AML-193 (cell line): ENCODE results near the gene FAM209B.
"Not testable (repeated sequence)": the region's sequence is repeated elsewhere in the genome, so short reads cannot be mapped to it uniquely, and the experiment has no call there.

Source experiments
- DNase-seq, 2 experiments: peaks; one replicate each; lab custom pipeline; 2025; lab: John Stamatoyannopoulos, UW

FAM209B gene

DNA sequence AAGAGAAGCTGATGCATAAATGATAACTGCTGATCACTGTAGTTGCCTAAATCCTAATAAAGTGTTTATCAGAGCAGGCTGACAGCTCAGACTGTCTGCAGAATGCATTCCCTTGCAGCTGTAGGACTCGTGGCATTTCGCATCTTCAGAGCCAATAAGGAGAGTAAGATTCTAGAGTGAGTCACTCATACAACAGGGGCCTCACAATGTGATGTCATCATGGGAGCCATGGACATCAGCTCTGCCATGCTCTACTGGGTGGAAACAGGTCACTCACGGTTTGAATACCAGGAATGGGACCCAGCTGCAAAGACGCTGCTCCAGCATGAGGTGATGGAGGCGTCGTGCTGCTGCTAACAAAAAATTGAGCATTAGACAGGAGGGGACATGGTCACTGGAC is 7.4 kb downstream of the FAM209B start:
- no peak for DNase-seq

- no peak for DNase-seq
These were observed 9.5 kb downstream of the FAM209B start for GRCh38 chr20:56542489-56543030.

DNA sequence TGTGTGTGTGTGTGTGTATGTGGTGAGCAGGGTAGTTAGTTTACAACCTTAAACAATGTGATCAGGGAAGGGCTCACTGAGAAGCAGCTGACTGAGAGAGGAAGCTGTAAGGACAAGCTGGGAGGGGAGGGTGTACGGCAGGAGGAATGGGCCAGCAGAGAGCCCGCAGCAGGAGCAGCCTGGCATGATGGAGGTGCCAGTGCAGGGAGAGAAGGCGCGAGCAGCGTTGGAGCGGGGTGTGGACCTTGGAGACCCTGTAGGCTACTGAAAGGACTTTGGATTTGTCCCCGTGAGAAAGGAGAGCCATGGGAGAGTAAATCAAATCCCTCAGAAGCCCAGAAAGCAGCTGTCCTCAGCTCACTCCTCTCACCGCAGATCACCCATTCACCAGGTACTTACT is 18.5 kb downstream of the FAM209B start:
- DNase-seq: no peak

- no peak for DNase-seq
These were observed 20.0 kb downstream of the FAM209B start for GRCh38 chr20:56552911-56553629.

GRCh38 chr20:56554869-56555268 is 21.8 kb downstream of the FAM209B start:
- DNase-seq: peak in 1 of 2 experiments; percentile 2

GRCh38 chr20:56558968-56559367 is 25.9 kb downstream of the FAM209B start:
- no peak for DNase-seq

- not testable (repeated sequence) for DNase-seq
These were observed 31.5 kb downstream of the FAM209B start for GRCh38 chr20:56564526-56564925.

- no peak for DNase-seq
These were observed 32.5 kb downstream of the FAM209B start for GRCh38 chr20:56565511-56565910.

- DNase-seq: no peak
These were observed 33.6 kb downstream of the FAM209B start for GRCh38 chr20:56566621-56567020.

- no peak for DNase-seq
These were observed 37.8 kb downstream of the FAM209B start for GRCh38 chr20:56570832-56571231.

DNA sequence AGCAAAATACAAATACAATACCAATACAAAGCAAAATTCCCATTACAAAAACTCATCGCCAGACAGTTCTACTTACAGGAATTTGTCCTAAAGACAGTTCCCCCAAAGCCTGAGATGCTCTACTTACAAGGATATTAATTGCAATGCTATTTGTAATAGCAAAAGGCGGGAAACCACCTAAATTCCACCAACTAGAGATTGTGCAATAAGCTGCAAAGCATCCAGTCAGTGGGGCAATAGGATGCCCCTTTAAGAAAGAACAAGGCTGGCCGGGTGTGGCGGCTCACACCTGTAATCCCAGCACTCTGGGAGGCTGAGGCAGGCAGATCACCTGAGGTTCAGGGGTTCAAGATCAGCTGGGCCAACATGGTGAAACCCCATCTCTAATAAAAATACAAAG is 39.1 kb downstream of the FAM209B start:
- no peak for DNase-seq

DNA sequence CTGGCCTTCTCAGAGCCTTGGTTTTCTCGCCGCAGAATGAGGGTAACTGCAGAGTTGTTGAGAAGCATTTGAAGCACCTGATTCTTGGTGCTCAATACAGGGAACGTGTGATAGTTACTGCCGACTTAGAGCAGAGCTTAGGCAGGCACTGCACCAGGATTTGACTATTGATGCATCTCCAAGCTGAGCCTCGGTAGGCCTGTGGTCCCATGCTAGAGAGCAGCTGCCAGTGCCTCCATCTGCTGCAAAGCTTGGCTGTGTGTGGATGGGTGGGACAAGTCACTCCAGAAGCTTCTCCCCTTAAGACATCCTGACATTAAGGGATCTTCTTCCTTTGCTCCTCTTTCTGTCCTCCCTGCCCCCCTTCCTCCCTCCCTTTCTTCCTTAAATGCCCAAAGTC is 40.9 kb downstream of the FAM209B start:
- no peak for DNase-seq

GRCh38 chr20:56574531-56575142 is 41.6 kb downstream of the FAM209B start:
- no peak for DNase-seq

- no peak for DNase-seq
These were observed 42.1 kb downstream of the FAM209B start for GRCh38 chr20:56575157-56575556.

DNA sequence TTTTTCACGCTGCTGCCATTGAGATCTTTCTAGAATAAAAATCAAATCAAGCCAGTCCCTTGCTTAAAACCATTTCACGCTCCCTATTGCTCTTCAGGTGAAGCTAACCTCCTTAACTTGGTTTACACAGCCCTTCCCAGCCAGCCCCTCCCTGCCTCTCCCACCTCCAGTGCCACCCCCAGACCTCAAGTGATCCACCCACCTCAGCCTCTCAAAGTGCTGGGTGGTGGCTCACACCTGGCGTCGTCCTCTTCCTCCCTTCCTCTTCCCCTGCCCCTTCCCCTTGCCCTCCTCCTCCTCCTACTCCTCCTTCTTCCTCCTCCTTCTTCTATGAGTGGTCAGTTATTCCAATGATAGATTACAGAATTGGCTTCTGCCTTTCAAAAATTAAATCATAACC is 42.9 kb downstream of the FAM209B start:
- no peak for DNase-seq

DNA sequence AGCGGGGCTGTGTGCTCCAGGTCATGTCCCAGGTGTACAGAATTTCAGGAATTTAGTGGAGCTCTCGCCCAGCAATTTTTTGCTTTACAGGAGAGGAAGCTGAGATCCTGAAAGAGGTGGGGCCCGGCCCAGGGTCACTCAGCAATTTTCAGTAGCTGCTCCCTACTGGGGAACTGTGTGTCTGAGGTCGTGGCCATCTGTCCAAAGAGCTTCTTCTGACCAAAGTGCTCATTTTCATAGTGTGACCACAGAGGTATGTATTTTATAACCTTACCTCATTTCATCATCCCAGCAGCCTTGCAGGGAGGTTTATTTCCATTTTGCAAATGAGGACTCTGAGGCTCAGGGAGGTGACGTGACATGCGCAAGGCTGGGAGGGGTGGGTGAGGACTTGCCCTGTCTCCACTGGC is 46.3 kb downstream of the FAM209B start:
- no peak for DNase-seq

GRCh38 chr20:56580226-56580625 is 47.2 kb downstream of the FAM209B start:
- DNase-seq: no peak

- no peak for DNase-seq
These were observed 48.7 kb downstream of the FAM209B start for GRCh38 chr20:56581701-56582100.

GRCh38 chr20:56582542-56582941 is 49.5 kb downstream of the FAM209B start:
- DNase-seq: no peak

DNA sequence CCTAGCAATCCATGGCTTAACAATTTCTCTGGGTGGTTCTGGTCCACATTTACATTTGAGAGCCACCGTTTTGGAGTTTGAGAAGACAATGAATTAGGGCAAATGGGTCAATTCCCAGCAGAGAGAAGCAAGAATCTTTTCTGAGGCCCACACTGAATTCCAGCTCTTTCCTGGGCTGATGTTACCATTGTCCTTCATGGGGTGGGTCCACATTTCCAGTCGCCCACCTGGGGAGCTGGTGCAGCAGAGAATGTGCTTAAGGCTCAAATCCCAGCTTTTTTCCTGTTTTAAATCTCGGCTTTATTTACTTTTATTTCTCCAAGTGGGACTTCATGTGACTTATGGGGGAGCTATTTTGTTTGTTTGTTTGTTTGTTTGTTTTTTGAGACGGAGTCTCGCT is 51.9 kb downstream of the FAM209B start:
- DNase-seq: no peak
